ENCODE data around the gene DHX35. TPM values are rescaled to one million over a fixed set of nuclear protein-coding genes. Genes with fewer than 3 reads are reported as not detected.

Gene DHX35
- total RNA-seq, 1 donor from 2014 or later = 14.0 TPM

DNA sequence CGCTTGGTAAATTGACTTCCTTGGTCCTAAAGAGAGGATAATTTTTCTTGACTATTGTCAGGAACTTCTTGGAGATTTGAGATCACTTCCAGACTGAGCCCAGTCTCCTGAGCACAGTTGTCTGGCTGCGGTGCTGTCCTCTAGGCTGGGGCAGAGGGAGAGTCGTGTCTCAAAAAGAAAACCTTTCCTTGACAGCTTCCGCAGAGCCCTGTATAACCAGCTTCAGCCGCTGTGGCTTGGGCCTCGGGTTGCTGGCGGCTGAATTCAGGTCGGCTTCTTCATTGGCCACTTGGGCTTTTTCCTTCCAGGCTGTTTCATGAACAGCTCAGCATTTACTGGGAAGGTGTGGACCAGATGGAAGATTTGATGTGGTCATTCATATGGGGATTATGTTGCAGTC, 75.9 kb downstream of the DHX35 start:
- DNase-seq (ENCODE audit: extremely low spot score, unreplicated experiment) = no peak
- no peaks in the 10 kb centered on the region for H3K9me3 Mint-ChIP-seq
- no peak overlapping the region for H3K27ac Mint-ChIP-seq
- no peaks in the 10 kb centered on the region for H3K27me3 Mint-ChIP-seq
- no peak overlapping the region for H3K4me3 Mint-ChIP-seq
- peaks cover 15% of the 10 kb centered on the region for H3K36me3 Mint-ChIP-seq
- TF ChIP-seq, protein P1, sequence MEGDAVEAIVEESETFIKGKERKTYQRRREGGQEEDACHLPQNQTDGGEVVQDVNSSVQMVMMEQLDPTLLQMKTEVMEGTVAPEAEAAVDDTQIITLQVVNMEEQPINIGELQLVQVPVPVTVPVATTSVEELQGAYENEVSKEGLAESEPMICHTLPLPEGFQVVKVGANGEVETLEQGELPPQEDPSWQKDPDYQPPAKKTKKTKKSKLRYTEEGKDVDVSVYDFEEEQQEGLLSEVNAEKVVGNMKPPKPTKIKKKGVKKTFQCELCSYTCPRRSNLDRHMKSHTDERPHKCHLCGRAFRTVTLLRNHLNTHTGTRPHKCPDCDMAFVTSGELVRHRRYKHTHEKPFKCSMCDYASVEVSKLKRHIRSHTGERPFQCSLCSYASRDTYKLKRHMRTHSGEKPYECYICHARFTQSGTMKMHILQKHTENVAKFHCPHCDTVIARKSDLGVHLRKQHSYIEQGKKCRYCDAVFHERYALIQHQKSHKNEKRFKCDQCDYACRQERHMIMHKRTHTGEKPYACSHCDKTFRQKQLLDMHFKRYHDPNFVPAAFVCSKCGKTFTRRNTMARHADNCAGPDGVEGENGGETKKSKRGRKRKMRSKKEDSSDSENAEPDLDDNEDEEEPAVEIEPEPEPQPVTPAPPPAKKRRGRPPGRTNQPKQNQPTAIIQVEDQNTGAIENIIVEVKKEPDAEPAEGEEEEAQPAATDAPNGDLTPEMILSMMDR (conservative IDR thresholded peaks at IDR 0.05) = no peak
- no peaks in the 10 kb centered on the region for H3K4me1 Mint-ChIP-seq (ENCODE audit: unreplicated experiment)

DNA sequence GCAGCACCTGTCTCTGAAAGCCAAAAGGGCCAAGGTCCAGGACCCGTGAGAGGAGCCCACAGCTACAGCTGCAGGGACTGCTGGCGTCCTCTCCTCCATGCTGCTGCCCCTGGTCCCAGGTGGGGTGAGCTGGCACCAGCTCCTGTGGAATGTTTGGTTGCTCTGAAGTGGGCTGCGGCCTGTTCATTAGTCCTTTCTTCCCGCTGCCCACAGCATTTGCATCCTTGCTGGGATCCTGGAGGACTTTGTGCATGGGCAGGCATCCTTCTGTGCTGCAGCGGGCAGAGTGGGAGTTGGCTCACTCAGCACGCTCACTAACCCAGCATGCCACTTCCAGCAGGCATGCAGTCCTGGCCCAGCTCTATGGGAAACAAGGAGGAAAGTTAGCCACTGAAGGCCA, 76.4 kb downstream of the DHX35 start:
- Mint-ChIP-seq H3K4me1 (ENCODE audit: unreplicated experiment) (no peaks in the 10 kb centered on the region), H3K4me3 (no peak overlapping the region), H3K27me3 (no peaks in the 10 kb centered on the region), H3K36me3 (peaks cover 15% of the 10 kb centered on the region), H3K9me3 (no peaks in the 10 kb centered on the region), H3K27ac (no peak overlapping the region)
- TF ChIP-seq, protein P1 (conservative IDR thresholded peaks at IDR 0.05) = no peak
- no peak for DNase-seq (ENCODE audit: extremely low spot score, unreplicated experiment)

DNA sequence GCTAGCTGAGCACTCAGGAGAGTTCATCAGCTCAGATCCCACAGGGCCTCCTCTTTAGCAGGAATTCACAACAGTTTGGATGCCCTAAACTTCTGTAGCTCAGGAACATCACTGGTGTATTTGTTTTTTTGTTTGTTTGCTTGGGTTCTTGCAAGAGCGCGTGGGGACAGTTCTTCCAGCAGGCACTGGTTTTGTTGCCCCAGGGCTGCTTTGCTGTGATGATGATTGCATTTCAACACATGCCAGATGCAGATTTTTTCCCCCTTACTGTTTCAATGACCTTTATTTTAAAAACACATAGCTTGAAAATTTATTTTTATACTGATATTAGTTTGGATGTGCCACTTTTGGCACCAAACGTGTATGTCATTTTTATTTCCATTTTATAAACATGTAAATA, 77.1 kb downstream of the DHX35 start:
- TF ChIP-seq, protein P1 (conservative IDR thresholded peaks at IDR 0.05) = no peak
- no peak overlapping the region for H3K27ac Mint-ChIP-seq
- no peak overlapping the region for H3K4me3 Mint-ChIP-seq
- H3K4me1 Mint-ChIP-seq (ENCODE audit: unreplicated experiment) = no peaks in the 10 kb centered on the region
- H3K36me3 Mint-ChIP-seq = peaks cover 15% of the 10 kb centered on the region
- no peaks in the 10 kb centered on the region for H3K9me3 Mint-ChIP-seq
- no peaks in the 10 kb centered on the region for H3K27me3 Mint-ChIP-seq
- DNase-seq (ENCODE audit: extremely low spot score, unreplicated experiment) = no peak

DNA sequence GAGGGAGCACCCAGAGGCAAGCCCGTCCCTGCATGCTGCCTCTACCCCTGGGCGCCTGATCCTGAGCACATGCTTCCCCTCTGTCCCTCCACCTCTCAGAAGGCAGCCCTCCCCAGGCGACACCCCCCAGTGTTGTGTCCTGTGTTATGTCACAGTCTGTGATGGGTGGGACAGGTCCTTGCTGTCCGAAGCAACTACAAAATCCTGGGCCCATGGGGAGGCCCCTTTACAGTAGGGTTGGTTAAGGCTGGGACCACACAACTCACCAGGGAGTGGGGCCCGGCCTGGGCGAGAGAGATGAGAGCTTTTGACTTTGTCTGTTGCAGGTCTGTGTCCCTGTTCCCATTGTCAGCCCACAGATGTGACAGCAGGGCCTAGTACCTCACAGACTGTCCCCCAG, 78.0 kb downstream of the DHX35 start:
- DNase-seq (ENCODE audit: extremely low spot score, unreplicated experiment) = no peak
- H3K4me3 Mint-ChIP-seq = no peak overlapping the region
- H3K27ac Mint-ChIP-seq = no peak overlapping the region
- TF ChIP-seq, protein P1 (conservative IDR thresholded peaks at IDR 0.05) = no peak
- no peaks in the 10 kb centered on the region for H3K9me3 Mint-ChIP-seq
- no peaks in the 10 kb centered on the region for H3K4me1 Mint-ChIP-seq (ENCODE audit: unreplicated experiment)
- H3K27me3 Mint-ChIP-seq = no peaks in the 10 kb centered on the region
- H3K36me3 Mint-ChIP-seq = peaks cover 15% of the 10 kb centered on the region

DNA sequence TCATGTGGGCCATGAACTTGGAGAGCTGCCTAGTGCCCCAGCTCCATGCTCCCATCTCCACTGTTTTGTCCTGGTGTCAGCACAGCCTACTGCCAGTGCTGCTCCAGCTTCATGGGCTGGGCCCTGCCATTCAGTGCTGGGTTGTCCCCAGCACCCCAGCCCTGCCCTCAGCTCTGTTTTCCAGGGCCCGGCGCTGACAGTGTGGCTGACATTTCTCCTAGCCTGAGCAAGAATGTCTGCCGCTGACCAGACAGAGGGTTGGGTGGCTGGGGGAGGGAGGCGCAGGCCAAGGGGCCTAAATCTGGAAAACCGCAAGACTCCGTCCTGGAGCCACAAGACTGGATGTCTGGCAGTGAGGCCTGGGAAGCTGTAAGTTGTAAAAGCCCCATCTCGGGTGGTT, 78.9 kb downstream of the DHX35 start:
- TF ChIP-seq, protein P1 (conservative IDR thresholded peaks at IDR 0.05) = no peak
- no peak for DNase-seq (ENCODE audit: extremely low spot score, unreplicated experiment)
- Mint-ChIP-seq H3K36me3 (peaks cover 12% of the 10 kb centered on the region), H3K27me3 (no peaks in the 10 kb centered on the region), H3K27ac (no peak overlapping the region), H3K4me1 (ENCODE audit: unreplicated experiment) (no peaks in the 10 kb centered on the region), H3K9me3 (no peaks in the 10 kb centered on the region), H3K4me3 (no peak overlapping the region)

All from type B pancreatic cell (in vitro differentiated cells).